Measurements from ENCODE around the gene UQCRC2.

Gene UQCRC2

GRCh38 chr16:22005746-22006145, 52.6 kb downstream of the UQCRC2 start:
- Mint-ChIP-seq H3K27me3 (no peaks in the 10 kb centered on the region), H3K4me3 (peak overlapping the region; percentile 23), H3K4me1 (peaks cover 39% of the 10 kb centered on the region), H3K36me3 (ENCODE audit: insufficient read depth) (peaks cover 7% of the 10 kb centered on the region), H3K27ac (ENCODE audit: low read depth) (no peak overlapping the region), H3K9me3 (no peaks in the 10 kb centered on the region)
- DNase-seq (ENCODE audit: low spot score in 2 of 2): no peak
- ATAC-seq (replicated peaks; ENCODE audit: extremely low read depth, poor library complexity, severe bottlenecking): no peak

- Mint-ChIP-seq H3K27me3 (no peaks in the 10 kb centered on the region), H3K36me3 (ENCODE audit: insufficient read depth) (peaks cover 4% of the 10 kb centered on the region)
- ATAC-seq (replicated peaks; ENCODE audit: extremely low read depth, poor library complexity, severe bottlenecking): no peak
Measured at GRCh38 chr16:22006636-22007035, 53.5 kb downstream of the UQCRC2 start.

GRCh38 chr16:22007159-22007508, 54.0 kb downstream of the UQCRC2 start:
- Mint-ChIP-seq H3K36me3 (ENCODE audit: insufficient read depth) (peaks cover 4% of the 10 kb centered on the region), H3K9me3 (no peaks in the 10 kb centered on the region), H3K4me1 (peaks cover 40% of the 10 kb centered on the region), H3K27me3 (no peaks in the 10 kb centered on the region), H3K27ac (ENCODE audit: low read depth) (peak overlapping the region; percentile 86), H3K4me3 (peak overlapping the region; percentile 88)
- DNase-seq (ENCODE audit: low spot score in 2 of 2) (no peak), ATAC-seq (replicated peaks; ENCODE audit: extremely low read depth, poor library complexity, severe bottlenecking) (no peak)

More at GRCh38 chr16:22006636-22007035, 53.5 kb downstream of the UQCRC2 start:
- Mint-ChIP-seq H3K27ac (ENCODE audit: low read depth) (peak overlapping the region; percentile 86), H3K4me3 (peak overlapping the region; percentile 88), H3K4me1 (peaks cover 38% of the 10 kb centered on the region), H3K9me3 (no peaks in the 10 kb centered on the region)
- DNase-seq (ENCODE audit: low spot score in 2 of 2): no peak

- DNase-seq (ENCODE audit: low spot score in 2 of 2) (peak in 1 of 2 donors; percentile 29), ATAC-seq (replicated peaks; ENCODE audit: extremely low read depth, poor library complexity, severe bottlenecking) (peak; percentile 91)
- Mint-ChIP-seq H3K4me1 (peaks cover 46% of the 10 kb centered on the region), H3K9me3 (no peaks in the 10 kb centered on the region), H3K27ac (ENCODE audit: low read depth) (peak within 1 kb of the TSS; percentile 86), H3K4me3 (peak within 1 kb of the TSS; percentile 88), H3K27me3 (no peaks in the 10 kb centered on the region), H3K36me3 (ENCODE audit: insufficient read depth) (peaks cover 4% of the 10 kb centered on the region)
Measured at GRCh38 chr16:22007509-22008214, 54.5 kb downstream of the UQCRC2 start, which contains the start of gene MOSMO. MOSMO (plus strand) TSS chr16:22008111; CDS start chr16:22008302, 191 bp downstream.

- no peaks in the 10 kb centered on the region for H3K9me3 Mint-ChIP-seq
- H3K4me1 Mint-ChIP-seq: peaks cover 50% of the 10 kb centered on the region
- no peak for DNase-seq (ENCODE audit: low spot score in 2 of 2)
- H3K4me3 Mint-ChIP-seq: peak overlapping the region; percentile 88
- ATAC-seq (replicated peaks; ENCODE audit: extremely low read depth, poor library complexity, severe bottlenecking): peak; percentile 22
- no peaks in the 10 kb centered on the region for H3K27me3 Mint-ChIP-seq
- peak overlapping the region; percentile 75 for H3K27ac Mint-ChIP-seq (ENCODE audit: low read depth)
- H3K36me3 Mint-ChIP-seq (ENCODE audit: insufficient read depth): peaks cover 4% of the 10 kb centered on the region
Measured at GRCh38 chr16:22008215-22009059, 55.3 kb downstream of the UQCRC2 start.

GRCh38 chr16:22010902-22011301, 57.7 kb downstream of the UQCRC2 start:
- DNase-seq (ENCODE audit: low spot score in 2 of 2) (no peak), ATAC-seq (replicated peaks; ENCODE audit: extremely low read depth, poor library complexity, severe bottlenecking) (no peak)
- H3K4me3 Mint-ChIP-seq: no peak overlapping the region
- H3K36me3 Mint-ChIP-seq (ENCODE audit: insufficient read depth): peaks cover 4% of the 10 kb centered on the region
- no peaks in the 10 kb centered on the region for H3K27me3 Mint-ChIP-seq
- no peaks in the 10 kb centered on the region for H3K9me3 Mint-ChIP-seq
- peaks cover 62% of the 10 kb centered on the region for H3K4me1 Mint-ChIP-seq
- no peak overlapping the region for H3K27ac Mint-ChIP-seq (ENCODE audit: low read depth)

- peaks cover 66% of the 10 kb centered on the region for H3K4me1 Mint-ChIP-seq
- no peak overlapping the region for H3K4me3 Mint-ChIP-seq
- no peak overlapping the region for H3K27ac Mint-ChIP-seq (ENCODE audit: low read depth)
- no peak for DNase-seq (ENCODE audit: low spot score in 2 of 2)
- no peaks in the 10 kb centered on the region for H3K27me3 Mint-ChIP-seq
- H3K36me3 Mint-ChIP-seq (ENCODE audit: insufficient read depth): peaks cover 2% of the 10 kb centered on the region
- no peak for ATAC-seq (replicated peaks; ENCODE audit: extremely low read depth, poor library complexity, severe bottlenecking)
- H3K9me3 Mint-ChIP-seq: no peaks in the 10 kb centered on the region
Measured at GRCh38 chr16:22012241-22012640, 59.1 kb downstream of the UQCRC2 start.

- DNase-seq (ENCODE audit: low spot score in 2 of 2): no peak
- Mint-ChIP-seq H3K36me3 (ENCODE audit: insufficient read depth) (no peaks in the 10 kb centered on the region), H3K27ac (ENCODE audit: low read depth) (no peak overlapping the region), H3K4me1 (peaks cover 68% of the 10 kb centered on the region), H3K4me3 (no peak overlapping the region), H3K27me3 (no peaks in the 10 kb centered on the region), H3K9me3 (no peaks in the 10 kb centered on the region)
- no peak for ATAC-seq (replicated peaks; ENCODE audit: extremely low read depth, poor library complexity, severe bottlenecking)
Measured at GRCh38 chr16:22013486-22013885, 60.3 kb downstream of the UQCRC2 start.

- no peaks in the 10 kb centered on the region for H3K36me3 Mint-ChIP-seq (ENCODE audit: insufficient read depth)
- H3K27ac Mint-ChIP-seq (ENCODE audit: low read depth): no peak overlapping the region
- H3K27me3 Mint-ChIP-seq: no peaks in the 10 kb centered on the region
- H3K4me3 Mint-ChIP-seq: no peak overlapping the region
- H3K9me3 Mint-ChIP-seq: no peaks in the 10 kb centered on the region
- DNase-seq (ENCODE audit: low spot score in 2 of 2) (no peak), ATAC-seq (replicated peaks; ENCODE audit: extremely low read depth, poor library complexity, severe bottlenecking) (no peak)
- peaks cover 61% of the 10 kb centered on the region for H3K4me1 Mint-ChIP-seq
Measured at GRCh38 chr16:22014271-22014873, 61.2 kb downstream of the UQCRC2 start.

GRCh38 chr16:22016927-22017326, 63.8 kb downstream of the UQCRC2 start:
- Mint-ChIP-seq H3K4me3 (no peak overlapping the region), H3K4me1 (peaks cover 52% of the 10 kb centered on the region), H3K27me3 (no peaks in the 10 kb centered on the region), H3K36me3 (ENCODE audit: insufficient read depth) (no peaks in the 10 kb centered on the region), H3K27ac (ENCODE audit: low read depth) (no peak overlapping the region), H3K9me3 (no peaks in the 10 kb centered on the region)
- DNase-seq (ENCODE audit: low spot score in 2 of 2): no peak
- ATAC-seq (replicated peaks; ENCODE audit: extremely low read depth, poor library complexity, severe bottlenecking): no peak

- Mint-ChIP-seq H3K27ac (ENCODE audit: low read depth) (no peak overlapping the region), H3K9me3 (no peaks in the 10 kb centered on the region), H3K36me3 (ENCODE audit: insufficient read depth) (no peaks in the 10 kb centered on the region), H3K4me3 (no peak overlapping the region), H3K4me1 (peaks cover 47% of the 10 kb centered on the region), H3K27me3 (no peaks in the 10 kb centered on the region)
- DNase-seq (ENCODE audit: low spot score in 2 of 2) (no peak), ATAC-seq (replicated peaks; ENCODE audit: extremely low read depth, poor library complexity, severe bottlenecking) (no peak)
Measured at GRCh38 chr16:22018559-22018958, 65.4 kb downstream of the UQCRC2 start.

GRCh38 chr16:22022151-22022550, 69.0 kb downstream of the UQCRC2 start:
- no peak for ATAC-seq (replicated peaks; ENCODE audit: extremely low read depth, poor library complexity, severe bottlenecking)
- no peaks in the 10 kb centered on the region for H3K27me3 Mint-ChIP-seq
- H3K36me3 Mint-ChIP-seq (ENCODE audit: insufficient read depth): no peaks in the 10 kb centered on the region
- peaks cover 39% of the 10 kb centered on the region for H3K4me1 Mint-ChIP-seq
- DNase-seq (ENCODE audit: low spot score in 2 of 2): no peak
- no peaks in the 10 kb centered on the region for H3K9me3 Mint-ChIP-seq
- no peak overlapping the region for H3K27ac Mint-ChIP-seq (ENCODE audit: low read depth)
- H3K4me3 Mint-ChIP-seq: no peak overlapping the region
